Hematopoietic multipotent progenitor cell (in vitro differentiated cells): ENCODE measurements around the gene ATF4. TPM values are rescaled to one million over a fixed set of nuclear protein-coding genes. Genes with fewer than 3 reads are reported as not detected.
"Not testable (repeated sequence)": the region's sequence is repeated elsewhere in the genome, so short reads cannot be mapped to it uniquely, and the experiment has no call there.

Experiments
- DNase-seq, 3 donors: peaks; one replicate each; pipeline ENCODE4 v3.0.0-alpha.2; 2011 to 2015; ENCODE audit warnings: low read depth in 2 of 3, low spot score in 2 of 3
- total RNA-seq: library from RNA; depleted of rRNA; stranded (reverse); fragments of >200 nt; gene quantifications from one replicate; pipeline ENCODE4 v1.2.3, GENCODE V29; 2012

ATF4 gene
- total RNA-seq, 1 donor = 167 TPM

DNA sequence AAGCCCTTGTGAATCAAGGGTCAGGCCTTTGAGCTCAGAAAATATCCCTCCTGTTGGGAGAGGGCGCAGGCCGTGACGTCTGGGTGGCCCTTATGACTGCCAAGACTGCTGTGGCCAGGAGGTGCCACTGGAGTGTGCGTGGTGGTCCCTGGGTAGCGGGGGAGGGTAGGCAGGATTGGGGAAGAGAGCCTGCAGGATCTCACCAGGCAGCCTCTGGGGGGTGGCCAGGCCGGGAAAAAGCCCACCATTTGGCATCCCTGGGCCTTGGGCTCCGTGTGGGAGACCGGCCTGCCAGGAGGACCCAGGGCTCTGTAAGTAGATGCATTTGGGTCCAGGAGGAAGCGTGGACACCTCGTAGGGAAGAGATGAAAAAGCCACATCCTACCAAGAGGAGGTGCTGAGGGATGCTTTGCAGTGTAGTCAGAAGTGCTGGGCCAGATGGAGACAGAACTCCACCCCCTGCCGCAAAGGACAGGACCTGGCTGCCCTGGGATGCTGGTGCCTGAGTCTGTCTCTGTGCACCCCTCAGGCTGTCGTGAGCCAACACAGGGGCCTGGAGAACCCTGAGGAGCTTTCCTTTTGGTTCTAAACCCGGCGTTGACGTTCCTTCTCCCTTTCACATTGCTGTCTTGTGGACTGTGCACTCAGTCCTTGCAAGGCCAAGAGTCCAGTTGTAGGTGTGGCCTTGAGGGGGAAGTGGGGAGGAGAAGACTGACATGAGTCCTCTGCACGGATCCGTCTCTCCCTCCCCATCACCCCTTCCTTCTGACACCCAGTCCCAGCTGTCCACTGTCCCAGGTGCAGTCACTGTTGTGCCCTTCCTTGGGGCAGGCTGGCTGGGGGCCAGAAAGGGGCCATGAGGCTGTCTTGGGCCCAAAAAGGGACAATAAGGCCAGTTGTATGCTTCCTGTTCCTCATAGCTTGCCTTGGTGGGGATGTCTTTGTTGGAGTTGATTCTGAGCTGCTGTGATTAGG is 31.0 kb upstream of the ATF4 start:
- no peak for DNase-seq

DNA sequence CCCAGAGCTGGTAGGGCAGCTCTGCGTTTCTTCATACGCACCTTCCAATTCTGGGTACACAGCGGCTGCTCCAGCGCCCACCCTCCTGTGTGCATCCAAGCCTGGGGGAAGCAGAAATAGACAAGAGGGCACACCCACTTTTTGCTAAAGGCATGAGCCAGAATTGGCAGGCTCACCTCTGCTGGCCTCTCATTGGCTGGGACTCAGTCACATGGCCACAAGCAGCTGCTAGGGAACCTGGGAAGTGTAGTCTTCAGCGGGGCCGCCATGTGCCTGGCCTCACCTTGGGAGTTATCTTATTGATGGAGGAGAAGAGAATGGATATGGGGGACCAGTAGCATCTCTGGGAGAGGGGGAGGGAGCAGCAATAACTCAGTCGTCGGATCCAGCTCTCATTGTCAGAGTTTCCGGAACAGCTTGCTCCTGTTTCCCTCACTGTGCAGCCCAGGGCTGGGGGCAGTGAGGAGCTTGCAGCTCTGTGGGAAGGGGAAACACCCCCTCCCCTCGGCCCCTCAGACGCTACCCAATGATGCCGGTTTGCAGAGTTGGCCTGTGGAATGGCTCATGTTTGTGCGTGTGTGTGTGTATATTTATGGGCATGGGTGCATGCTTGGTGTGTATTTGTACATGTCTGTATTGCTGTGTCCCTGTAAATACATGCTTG is 30.1 kb upstream of the ATF4 start:
- DNase-seq = peak; percentile 32 to 90 (median 70)

DNA sequence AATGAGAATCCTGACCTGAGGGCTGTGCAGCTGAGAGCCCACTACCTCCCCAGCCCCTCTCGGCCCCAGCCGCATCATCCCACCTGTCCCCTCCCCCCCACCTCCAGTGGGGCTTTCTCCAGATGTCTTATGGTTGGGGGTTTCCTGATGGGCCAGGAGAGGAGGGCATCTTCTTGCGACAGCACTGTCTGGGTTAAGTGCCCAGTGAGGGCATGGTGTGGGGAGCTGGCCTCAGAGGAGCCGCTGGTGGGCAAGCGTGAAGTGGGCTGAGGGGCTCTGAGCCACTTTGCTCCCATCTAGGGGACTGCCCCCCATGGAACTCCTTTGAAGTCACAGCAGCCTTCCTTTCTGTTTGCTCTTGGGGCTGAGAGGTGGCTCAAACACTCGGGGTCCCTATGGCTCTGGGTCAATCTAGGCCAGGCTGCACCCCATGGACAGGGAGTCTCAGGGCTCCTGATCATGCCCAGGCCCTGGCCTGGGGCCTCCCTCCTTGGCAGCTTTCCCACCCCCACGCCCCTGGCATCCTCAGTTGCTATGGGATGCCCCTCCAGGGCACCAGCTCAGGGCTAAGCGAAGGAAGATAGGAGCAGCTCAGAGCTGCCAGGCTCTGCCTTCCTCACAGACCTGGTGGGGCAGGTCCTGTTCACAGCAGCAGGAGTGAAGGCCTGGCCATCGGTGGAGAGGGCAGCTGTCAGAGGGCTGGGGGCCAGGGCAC is 29.2 kb upstream of the ATF4 start:
- no peak for DNase-seq

DNA sequence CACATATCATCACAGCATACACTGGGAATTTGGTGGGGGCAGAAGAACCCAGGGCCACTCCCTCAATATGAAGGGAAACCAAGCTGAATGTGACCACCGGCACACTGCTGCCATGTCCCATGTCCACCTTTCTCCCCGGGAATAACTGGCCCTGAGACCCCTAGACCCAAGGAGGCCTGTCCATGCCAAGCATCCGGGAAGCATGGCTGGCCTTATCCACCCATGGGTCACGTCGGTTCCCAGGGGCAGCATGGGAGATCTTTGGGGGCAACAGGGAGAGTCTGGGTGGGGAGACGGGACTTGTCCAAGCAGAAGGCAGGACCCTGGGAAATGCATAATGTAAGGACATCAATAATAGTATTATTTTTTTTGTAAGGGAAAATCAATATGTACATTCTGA is 28.7 kb upstream of the ATF4 start:
- no peak for DNase-seq

DNA sequence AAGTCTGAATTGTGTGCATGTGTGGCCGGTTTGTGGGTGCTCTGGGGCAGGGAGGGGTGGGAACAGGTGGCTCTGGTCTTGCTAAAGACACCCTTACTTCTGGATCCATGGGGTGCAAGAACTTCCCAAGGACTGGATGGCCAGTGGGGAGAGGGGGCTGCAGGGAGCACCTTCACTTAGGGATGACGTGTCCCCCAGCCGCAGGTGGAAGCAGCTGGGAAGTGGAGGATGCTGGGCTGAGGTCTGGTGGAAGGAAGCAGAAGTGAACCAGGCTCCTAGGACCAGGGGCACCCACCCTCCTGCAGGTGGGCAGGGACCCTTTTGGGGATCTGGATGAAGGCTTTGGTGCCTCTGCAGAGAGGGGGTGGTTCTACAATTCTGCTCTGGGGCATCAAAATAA is 28.2 kb upstream of the ATF4 start:
- DNase-seq = no peak

DNA sequence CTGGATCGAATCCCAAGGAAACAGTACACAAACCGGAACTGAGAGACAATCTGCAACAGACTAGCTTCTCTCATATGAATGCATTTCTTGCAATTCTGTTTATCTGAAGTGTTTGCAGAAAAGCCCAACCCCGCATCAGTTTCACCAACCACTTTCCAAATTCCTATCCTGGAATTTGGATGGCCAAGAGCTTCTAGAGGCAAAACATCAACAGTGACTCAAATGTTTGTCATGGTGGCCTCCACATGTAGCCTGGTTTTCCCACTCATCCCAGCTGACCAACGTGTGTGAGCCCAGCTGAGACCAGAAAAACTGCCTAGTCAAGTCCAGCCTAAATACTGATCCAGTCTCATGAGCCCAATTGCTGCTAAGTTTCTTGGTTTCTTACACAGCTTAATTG is 26.6 kb upstream of the ATF4 start:
- DNase-seq = no peak

DNA sequence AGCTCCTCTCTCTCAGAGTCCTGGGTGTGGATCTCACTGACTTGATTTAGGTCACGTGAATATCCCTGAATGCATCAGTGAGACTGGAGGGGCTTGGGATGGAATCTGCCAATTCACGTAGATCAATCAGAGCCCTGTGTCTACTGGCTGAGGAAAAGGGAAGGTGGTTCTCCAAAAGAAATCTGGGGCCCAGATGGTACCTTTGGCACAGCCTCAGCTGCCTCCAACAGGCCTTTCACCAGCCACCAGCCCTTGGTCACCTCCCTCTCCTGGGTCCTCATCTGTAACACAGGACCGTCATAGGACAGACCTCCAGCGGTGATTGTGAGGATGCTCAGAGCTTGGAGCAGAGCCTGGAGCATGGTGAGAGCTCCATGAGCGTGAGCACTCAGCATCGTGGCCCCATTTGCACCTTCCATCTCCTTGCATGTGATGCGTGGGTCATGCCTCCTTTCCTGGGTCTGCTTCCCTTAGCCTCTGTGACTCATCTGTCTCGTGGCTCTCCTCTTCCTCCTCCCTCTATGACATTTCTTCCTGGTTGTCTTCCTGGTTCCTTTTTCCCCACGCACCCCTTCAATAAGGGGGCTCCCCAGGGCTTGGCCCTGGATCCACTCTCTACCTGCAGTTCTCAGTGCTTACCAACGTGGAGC is 25.8 kb upstream of the ATF4 start:
- no peak for DNase-seq

DNA sequence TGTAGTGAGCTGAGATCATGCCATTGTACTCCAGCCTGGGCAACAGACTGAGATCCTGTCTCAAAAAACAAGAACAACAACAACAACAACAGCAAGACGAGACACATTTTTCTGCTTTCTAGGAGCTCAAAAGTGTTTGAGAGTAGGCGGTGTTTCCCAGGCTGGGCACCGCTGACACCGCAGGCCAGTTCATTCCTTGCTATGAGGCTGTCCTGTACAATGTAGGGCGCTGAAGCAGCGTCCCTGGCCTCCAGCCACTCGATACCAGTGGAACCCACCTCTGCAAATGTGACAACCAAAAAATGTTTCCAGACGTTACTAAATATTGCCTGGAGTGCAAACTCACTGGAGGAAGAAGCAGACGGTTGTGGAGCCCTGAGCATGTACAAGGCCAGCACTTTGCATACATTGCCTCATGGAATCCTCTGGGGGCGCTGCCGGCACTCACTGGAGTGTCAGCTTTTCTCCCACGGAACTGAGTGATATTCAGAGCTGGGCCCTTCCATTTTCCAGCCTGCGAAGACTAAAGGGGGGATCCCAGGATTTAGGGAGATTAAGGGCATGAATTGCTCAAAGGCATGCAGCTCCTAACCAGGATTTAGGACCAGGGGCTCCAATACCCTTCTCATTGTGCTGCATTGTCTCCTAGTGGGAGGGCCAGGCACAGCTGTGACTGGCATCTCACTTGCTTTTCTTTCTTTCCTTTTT is 24.1 kb upstream of the ATF4 start:
- peak in 2 of 3 donors; percentile 73 to 82 for DNase-seq

DNA sequence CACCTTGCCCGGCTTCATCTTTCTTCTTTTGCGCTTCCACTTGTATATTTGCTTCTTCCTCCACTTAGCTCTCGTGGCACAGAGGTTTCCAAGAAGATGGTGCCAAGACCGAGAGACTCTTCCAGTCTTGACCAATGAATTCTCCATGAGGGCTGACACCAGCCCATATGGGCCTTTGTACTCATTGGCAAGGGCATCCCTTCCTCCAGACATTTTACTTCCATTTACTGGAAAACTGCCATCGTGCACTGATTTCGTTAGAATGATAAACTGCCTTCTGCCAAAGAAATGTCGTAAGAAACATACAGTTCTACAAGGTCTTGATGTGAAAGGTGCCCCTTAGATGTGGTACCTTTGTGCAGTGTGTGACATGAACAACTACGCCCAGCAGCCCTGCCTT is 22.9 kb upstream of the ATF4 start:
- no peak for DNase-seq

DNA sequence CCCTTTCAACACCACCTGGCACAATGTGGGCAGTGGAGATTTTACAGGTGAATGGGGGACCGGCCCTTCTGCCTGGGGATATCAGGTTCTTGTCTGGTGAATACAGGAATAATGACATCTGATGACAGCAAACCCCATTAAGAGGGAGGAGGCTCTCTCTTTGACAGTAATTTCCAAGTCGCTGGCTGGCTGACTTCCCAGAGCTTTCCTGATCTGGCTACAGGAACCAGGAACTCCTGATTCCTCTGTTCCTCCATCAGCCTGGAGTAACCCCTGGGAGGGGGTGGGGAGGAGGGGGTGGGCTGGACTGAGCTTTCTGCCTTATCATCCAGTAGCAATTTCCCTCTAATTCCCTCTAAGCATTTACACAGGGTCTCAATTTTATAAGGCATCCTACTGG is 22.0 kb upstream of the ATF4 start:
- no peak for DNase-seq

DNA sequence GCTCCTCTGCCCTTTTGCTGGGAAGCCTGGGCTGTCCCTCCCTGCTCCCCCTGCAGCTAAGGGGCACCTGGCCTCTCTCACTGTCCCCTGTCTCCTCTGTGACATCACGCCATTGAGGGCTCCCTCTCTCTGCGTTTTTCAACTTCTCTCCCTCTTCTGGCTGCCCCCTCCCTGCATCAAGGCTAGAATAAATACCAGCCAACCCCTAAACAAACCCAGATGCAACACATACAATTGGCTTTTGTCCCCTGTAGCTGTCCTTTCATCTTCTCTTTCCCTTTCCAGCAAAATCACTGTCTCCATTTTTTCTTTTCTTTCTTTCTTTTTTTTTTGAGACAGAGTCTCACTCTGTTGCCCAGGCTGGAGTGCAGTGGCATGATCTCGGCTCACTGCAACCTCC is 21.6 kb upstream of the ATF4 start:
- DNase-seq = no peak

DNA sequence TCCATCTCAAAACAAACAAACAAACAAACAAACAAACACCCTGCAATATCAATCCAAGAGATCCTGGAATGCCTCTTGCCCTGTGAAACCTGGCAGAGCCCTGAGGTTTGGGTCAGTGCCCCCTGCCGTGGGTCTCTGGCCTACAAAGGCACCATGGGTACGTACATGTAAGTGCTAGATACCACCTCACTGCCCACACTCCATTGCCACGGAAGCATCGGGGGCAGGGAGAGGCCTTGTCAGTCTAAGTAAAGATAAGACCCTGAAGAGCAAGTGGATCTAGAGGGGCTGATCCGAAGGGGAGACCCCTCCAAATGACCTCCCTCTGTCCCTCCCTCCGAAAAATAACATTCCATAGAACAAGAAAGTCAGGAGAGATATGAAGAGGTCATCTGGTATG is 20.3 kb upstream of the ATF4 start:
- no peak for DNase-seq

DNA sequence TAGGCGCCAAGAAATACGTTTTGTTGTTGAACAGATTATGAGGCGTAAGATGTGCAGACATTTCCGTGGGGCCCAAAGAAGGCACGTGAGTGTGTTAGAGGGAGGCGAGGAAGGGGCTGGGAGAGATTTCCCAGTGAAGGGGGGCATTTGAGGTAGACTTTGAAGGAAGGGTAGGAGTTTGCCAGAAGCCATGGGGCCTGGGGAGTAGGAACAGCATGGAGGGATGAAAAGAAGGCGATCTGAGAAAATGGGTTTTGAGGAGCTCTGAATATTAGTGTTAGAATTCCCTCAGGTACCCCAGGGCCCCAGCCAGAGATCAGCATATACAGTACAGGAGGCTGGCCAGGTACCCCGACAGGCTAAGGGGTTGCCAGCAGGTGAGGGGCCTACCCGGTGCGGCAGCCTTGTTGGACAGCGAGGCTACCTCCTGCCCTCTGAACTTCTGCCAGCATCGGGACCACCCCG is 18.7 kb upstream of the ATF4 start:
- DNase-seq = no peak

DNA sequence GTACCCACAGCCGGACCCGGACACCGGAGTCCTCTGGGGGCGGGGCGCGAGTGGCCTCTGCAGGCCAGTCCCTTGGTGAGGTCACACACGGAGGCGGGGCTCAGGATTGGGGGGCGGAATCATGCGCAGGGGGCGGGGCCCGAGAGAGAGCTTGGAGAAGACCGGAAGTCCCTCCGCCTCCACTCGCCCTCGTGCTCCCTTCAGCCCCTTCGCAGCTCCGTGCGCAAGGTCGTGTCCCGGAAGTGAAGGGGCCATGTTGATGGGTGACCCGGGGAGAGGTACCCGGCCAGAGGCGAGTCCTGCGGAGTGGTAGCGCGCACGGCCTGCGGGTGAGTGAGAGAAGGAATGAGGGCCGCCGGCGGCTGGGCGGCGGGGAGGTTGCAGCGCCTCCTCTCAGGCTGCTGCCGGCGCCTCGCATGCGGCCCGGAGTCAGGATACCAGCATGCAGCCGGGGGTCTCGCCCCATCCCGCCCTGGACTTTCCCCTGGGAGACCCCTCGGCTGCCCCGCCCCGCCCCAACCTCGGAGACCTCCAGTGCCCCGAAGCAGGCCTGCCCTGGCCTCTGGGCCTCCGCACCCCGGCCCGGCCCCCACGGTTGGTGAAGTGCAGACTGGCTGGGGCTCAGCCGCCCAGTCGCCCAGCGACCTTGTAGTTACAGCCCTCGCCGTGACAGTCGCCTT is 18.1 kb upstream of the ATF4 start, which contains the start of gene MIEF1:
MIEF1 (plus strand) TSS at position 182 of the 680 bp plus-strand sequence. CDS start 9,005 bp downstream, outside the sequence.
- DNase-seq = peak; percentile 73 to 95 (median 95)

DNA sequence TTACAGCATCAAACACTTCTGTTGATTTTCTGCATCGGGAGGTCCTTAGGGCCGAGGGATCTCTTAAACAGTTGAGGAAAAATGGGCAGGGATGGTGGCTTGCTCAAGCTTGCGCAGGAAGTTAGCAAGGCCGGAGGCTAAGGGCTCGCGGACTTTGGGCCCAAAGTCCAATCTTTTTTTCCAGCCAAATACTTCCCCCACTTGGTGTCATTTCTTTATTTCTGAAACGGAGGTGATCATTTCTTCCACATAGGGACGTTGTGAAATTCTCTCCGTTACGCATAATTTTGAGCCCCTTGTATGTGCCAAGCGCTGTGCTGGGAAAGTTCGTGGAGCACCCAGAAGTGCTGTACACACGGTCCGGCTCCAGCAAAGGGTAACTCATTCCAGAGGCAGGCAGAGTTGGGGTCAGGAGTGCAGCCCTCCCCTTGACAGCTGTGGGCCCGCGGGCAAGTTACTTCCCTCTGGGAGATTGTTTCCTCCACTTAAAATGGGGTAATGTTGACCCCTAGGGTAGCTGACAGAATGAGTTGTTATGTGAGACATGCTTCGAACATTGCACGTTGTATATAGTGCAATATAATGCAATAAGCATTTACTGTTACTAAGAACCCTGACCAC is 17.5 kb upstream of the ATF4 start:
- no peak for DNase-seq

DNA sequence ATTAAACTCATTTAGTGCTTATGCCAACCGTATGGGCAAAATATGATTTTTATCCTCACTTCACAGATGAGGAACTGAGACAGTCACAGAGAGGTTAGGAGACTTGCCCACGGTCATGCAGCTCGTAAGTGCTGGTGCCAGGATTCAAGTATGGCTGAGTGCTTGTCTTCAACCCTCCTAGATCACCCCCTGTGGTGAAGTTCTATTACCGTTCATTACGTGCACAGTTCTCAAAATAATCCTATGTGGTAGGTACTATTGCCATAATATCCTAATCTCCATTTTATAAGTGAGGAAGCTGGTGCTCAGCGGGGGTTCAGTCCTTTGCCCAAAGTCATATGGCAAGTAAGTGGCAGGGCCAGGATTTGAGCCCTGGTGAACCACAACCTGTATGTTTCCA is 16.7 kb upstream of the ATF4 start:
- DNase-seq = no peak

DNA sequence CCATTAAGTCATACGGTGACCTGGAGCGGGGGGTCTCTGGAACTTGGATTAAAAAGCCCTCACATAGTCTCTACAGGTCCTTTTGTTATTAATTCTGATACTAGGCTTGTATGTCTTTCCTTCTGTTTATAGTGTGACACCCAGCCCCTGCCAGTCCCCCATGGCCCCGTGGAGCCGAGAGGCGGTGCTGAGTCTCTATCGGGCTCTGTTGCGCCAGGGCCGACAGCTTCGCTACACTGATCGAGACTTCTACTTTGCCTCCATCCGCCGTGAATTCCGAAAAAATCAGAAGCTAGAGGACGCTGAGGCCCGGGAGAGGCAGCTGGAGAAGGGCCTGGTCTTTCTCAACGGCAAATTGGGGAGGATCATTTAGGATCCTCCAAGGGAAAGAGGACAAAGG is 16.3 kb upstream of the ATF4 start:
- no peak for DNase-seq

DNA sequence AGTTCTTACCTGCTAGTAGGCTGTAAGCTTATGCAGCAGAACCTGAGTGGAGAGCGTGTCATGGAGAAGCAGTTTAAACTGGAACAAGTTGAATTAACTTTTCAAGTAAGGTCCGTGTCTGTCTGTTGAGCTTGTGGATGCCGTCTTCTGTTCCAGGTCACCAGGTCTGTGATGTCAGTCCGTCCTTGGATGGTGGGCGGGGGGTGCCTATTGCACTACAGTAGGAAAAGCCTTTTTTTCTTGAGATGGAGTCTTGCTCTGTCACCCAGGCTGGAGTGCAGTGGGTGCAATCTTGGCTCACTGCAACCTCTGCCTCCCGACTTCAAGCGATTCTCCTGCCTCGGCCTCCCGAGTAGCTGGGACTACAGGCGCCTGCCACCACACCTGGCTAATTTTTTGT is 13.3 kb upstream of the ATF4 start:
- DNase-seq = not testable (repeated sequence)

DNA sequence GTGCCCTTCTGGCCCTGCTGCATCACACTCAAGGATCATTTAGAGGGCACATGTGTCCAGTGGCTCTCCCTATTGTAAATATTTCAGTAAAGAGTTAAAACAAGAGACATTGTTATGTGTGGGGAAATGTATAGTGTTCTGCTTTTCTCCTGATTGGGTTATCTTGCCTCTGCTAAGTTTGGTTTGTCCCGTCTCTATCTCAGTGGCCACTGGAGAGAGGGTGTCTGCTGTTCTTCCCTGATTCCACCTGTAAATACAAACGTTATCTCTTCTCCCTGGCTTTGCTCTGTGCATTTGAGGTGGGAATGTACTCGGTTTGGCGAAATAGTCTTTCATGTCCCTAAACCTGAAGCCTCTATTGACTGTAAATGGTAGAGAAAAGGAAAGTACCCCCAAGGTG is 12.0 kb upstream of the ATF4 start:
- no peak for DNase-seq
